Stomach (tissue), 9 donors: ENCODE data around the gene ISL2. TPM values are rescaled to one million over a fixed set of nuclear protein-coding genes. Genes with fewer than 3 reads are reported as not detected.

Experiments
- DNase-seq, 2 donors: peaks; one replicate each; pipeline versions ENCODE4 v3.0.0 to v3.0.0-alpha.2; 2013 to 2019
- H3K27ac ChIP-seq, 5 donors: fragments of 200-600 bp in 4 of 5; sonication (generic) in 4 of 5; one replicate each; pipeline ENCODE4 v1.5.1; 2013 to 2019; ENCODE audit warnings: mild to moderate bottlenecking in 1 of 5, moderate library complexity in 1 of 5
- H3K27me3 ChIP-seq, 3 donors: fragments of 200-600 bp; sonication (generic); one replicate each; pipeline ENCODE4 v1.5.1; 2017 to 2019; ENCODE audit warnings: mixed run types in 1 of 3
- H3K36me3 ChIP-seq, 4 donors: fragments of 200-600 bp; sonication (generic); 1 replicate in 3 of 4; 2 replicates in 1 of 4; pipeline ENCODE4 v1.5.1; 2016 to 2019
- H3K4me1 ChIP-seq, 4 donors: fragments of 200-600 bp; sonication (generic); one replicate each; pipeline ENCODE4 v1.5.1; 2016 to 2019
- H3K4me3 ChIP-seq, 4 donors: fragments of 200-600 bp; sonication (generic) in 3 of 4; one replicate each; pipeline ENCODE4 v1.5.1; 2016 to 2019; ENCODE audit warnings: mild to moderate bottlenecking in 1 of 4
- H3K9me3 ChIP-seq, 4 donors: fragments of 200-600 bp; sonication (generic); one replicate each; pipeline ENCODE4 v1.5.1; 2016 to 2019
- EP300 ChIP-seq: sonication (generic); formaldehyde crosslinking; IDR thresholded peaks from one replicate; pipeline ENCODE4 v1.6.1; 2017; ENCODE audit warnings: antibody characterized with exemption
- POLR2A ChIP-seq, 4 donors: fragments of 450-650 bp; IDR thresholded peaks; one replicate each; pipeline ENCODE4 v1.6.1; 2016; ENCODE audit warnings: antibody characterized with exemption in 4 of 4, control low read depth in 2 of 4, mild to moderate bottlenecking in 1 of 4, moderate library complexity in 1 of 4
- POLR2AphosphoS5 ChIP-seq, 3 donors: sonication (generic); formaldehyde crosslinking; IDR thresholded peaks; one replicate each; pipeline ENCODE4 v1.6.1; 2016; ENCODE audit warnings: antibody characterized with exemption in 3 of 3
- WGBS, 5 donors: extraction: QIAGEN DNeasy Blood & Tissue Kit in 3 of 5; methylation state at CpG; one replicate each; pipeline versions ENCODE4 v1.1.5 to v1.1.7; 2013 to 2018; 5-methylcytosine and 5-hydroxymethylcytosine counted together
- intact Hi-C: fragments of 100-400 bp; cut with DNase I; formaldehyde crosslinking; loops from one replicate; pipeline ENCODE4 v1.15.1; 2023; ENCODE audit warnings: low total_unique reads
- polyA plus RNA-seq, 3 donors: library from polyadenylated mRNA; stranded (reverse); fragments of 200-250 nt; gene quantifications; one replicate each; pipeline ENCODE4 v1.2.3, GENCODE V29; 2013
- total RNA-seq, 5 donors: library from RNA; depleted of rRNA; stranded (reverse); fragments of >200 nt; gene quantifications; one replicate each; pipeline versions ENCODE4 v1.1.0 to v1.2.3, GENCODE V29; 2014 to 2016
- TF ChIP-seq, protein P1 (sequence below), 7 experiments: fragments of 450-650 bp in 4 of 7; fragments of 200-600 bp in 3 of 7; sonication (generic) in 3 of 7; IDR thresholded peaks; one replicate each; pipeline ENCODE4 v1.5.1; 2016 to 2019; ENCODE audit warnings: antibody characterized with exemption in 7 of 7, control low read depth in 2 of 7, mild to moderate bottlenecking in 1 of 7
- donor health status: healthy with polysubstance abuse.
- donor health status: Bipolar disorder and iron deficiency.
- donor health status: healthy.

Gene ISL2
- total and polyA plus RNA-seq, 8 donors, result 0.58 to 4.0 (median 2.2) TPM; not detected in 2

- H3K36me3 ChIP-seq, result no peaks in the 10 kb centered on the region
- peaks cover 8 to 23% (median 17%) of the 10 kb centered on the region in 4 donors for H3K4me1 ChIP-seq
- intact Hi-C loops, result no loop called here
- no peak for DNase-seq
- no peak overlapping the region for H3K4me3 ChIP-seq
- WGBS, 5 donors, result 81 to 100% (median 92%) methylated on average over 1 of the region's 1 CpG
- H3K27ac ChIP-seq, result no peak overlapping the region
- no peaks in the 10 kb centered on the region for H3K9me3 ChIP-seq
- H3K27me3 ChIP-seq, result no peaks in the 10 kb centered on the region
- TF ChIP-seq EP300, result no peak
- TF ChIP-seq, protein P1, sequence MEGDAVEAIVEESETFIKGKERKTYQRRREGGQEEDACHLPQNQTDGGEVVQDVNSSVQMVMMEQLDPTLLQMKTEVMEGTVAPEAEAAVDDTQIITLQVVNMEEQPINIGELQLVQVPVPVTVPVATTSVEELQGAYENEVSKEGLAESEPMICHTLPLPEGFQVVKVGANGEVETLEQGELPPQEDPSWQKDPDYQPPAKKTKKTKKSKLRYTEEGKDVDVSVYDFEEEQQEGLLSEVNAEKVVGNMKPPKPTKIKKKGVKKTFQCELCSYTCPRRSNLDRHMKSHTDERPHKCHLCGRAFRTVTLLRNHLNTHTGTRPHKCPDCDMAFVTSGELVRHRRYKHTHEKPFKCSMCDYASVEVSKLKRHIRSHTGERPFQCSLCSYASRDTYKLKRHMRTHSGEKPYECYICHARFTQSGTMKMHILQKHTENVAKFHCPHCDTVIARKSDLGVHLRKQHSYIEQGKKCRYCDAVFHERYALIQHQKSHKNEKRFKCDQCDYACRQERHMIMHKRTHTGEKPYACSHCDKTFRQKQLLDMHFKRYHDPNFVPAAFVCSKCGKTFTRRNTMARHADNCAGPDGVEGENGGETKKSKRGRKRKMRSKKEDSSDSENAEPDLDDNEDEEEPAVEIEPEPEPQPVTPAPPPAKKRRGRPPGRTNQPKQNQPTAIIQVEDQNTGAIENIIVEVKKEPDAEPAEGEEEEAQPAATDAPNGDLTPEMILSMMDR (IDR thresholded peaks at IDR 0.05), result no peak
- no peak for TF ChIP-seq POLR2AphosphoS5 (IDR thresholded peaks at IDR 0.05)
- TF ChIP-seq POLR2A (IDR thresholded peaks at IDR 0.05), result no peak
Measured at GRCh38 chr15:76366714-76367113, 30.1 kb downstream of the ISL2 start.

GRCh38 chr15:76368122-76368621 is 31.6 kb downstream of the ISL2 start:
- no peak overlapping the region for H3K4me3 ChIP-seq
- intact Hi-C loops, result no loop called here
- peaks cover 8 to 23% (median 17%) of the 10 kb centered on the region in 4 donors for H3K4me1 ChIP-seq
- peaks cover 0 to 9% (median 2%) of the 10 kb centered on the region in 4 donors for H3K36me3 ChIP-seq
- WGBS, 5 donors, result 22 to 38% (median 24%) methylated on average over 11 of the region's 11 CpGs
- TF ChIP-seq, protein P1 (IDR thresholded peaks at IDR 0.05), result no peak
- TF ChIP-seq POLR2AphosphoS5 (IDR thresholded peaks at IDR 0.05) (no peak), POLR2A (IDR thresholded peaks at IDR 0.05) (no peak), EP300 (no peak)
- no peaks in the 10 kb centered on the region for H3K9me3 ChIP-seq
- H3K27me3 ChIP-seq, result no peaks in the 10 kb centered on the region
- peak in 1 of 2 donors; percentile 37 for DNase-seq
- H3K27ac ChIP-seq, result peak overlapping the region in 1 of 5 donors; percentile 34

- Histone ChIP-seq H3K27ac (no peak overlapping the region), H3K36me3 (peaks cover 0 to 38% (median 9%) of the 10 kb centered on the region in 4 donors), H3K4me1 (peaks cover 0 to 17% (median 12%) of the 10 kb centered on the region in 4 donors), H3K4me3 (no peak overlapping the region), H3K9me3 (no peaks in the 10 kb centered on the region), H3K27me3 (no peaks in the 10 kb centered on the region)
- WGBS, 5 donors, result 88 to 95% (median 92%) methylated on average over 3 of the region's 3 CpGs
- intact Hi-C loops, result no loop called here
- DNase-seq, result no peak
- no peak for TF ChIP-seq EP300
- TF ChIP-seq, protein P1 (IDR thresholded peaks at IDR 0.05), result no peak
- no peak for TF ChIP-seq POLR2AphosphoS5 (IDR thresholded peaks at IDR 0.05)
- TF ChIP-seq POLR2A (IDR thresholded peaks at IDR 0.05), result no peak
Measured at GRCh38 chr15:76376029-76376428, 39.5 kb downstream of the ISL2 start.

- Histone ChIP-seq H3K27me3 (no peaks in the 10 kb centered on the region), H3K4me1 (peaks cover 0 to 17% (median 12%) of the 10 kb centered on the region in 4 donors), H3K36me3 (peaks cover 0 to 43% (median 11%) of the 10 kb centered on the region in 4 donors), H3K9me3 (no peaks in the 10 kb centered on the region), H3K27ac (no peak overlapping the region), H3K4me3 (no peak overlapping the region)
- intact Hi-C loops, result no loop called here
- WGBS, 5 donors, result 64 to 82% (median 75%) methylated on average over 8 of the region's 8 CpGs
- TF ChIP-seq EP300 (no peak), POLR2A (IDR thresholded peaks at IDR 0.05) (no peak), POLR2AphosphoS5 (IDR thresholded peaks at IDR 0.05) (no peak)
- TF ChIP-seq, protein P1 (IDR thresholded peaks at IDR 0.05), result no peak
- peak in 1 of 2 donors; percentile 13 for DNase-seq
Measured at GRCh38 chr15:76376816-76377215, 40.2 kb downstream of the ISL2 start.
